ENCODE measurements around the gene IGSF9. TPM values are rescaled to one million over a fixed set of nuclear protein-coding genes. Genes with fewer than 3 reads are reported as not detected.

Gene IGSF9
- total RNA-seq, 1 experiment from 2014 or later = 0.16 TPM

- H3K36me3 ChIP-seq = no peaks in the 10 kb centered on the region
- no peak overlapping the region for H3K4me3 ChIP-seq
Observed at GRCh38 chr1:159981351-159982055, 36.1 kb upstream of the IGSF9 start.

DNA sequence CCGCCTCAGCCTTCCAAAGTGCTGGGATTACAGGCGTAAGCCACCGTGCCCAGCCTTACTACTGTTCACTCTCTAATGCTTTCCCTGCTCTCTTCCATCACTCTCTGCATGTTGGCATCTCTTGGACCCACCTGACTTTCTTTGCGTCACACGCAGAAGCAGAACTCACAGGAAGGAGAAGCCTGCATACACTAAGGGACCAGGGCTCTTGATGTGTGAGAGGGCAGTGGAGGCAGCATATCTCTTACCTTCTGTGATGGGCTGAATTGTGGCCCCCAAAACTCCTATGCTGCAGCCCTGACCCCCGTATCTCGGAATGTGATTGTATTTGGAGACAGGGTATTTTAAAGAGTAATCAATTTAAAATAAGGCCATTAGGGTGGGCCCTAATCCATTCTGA lies 35.4 kb upstream of the IGSF9 start:
- DNase-seq (ENCODE audit: low read depth in 1 of 2, low spot score in 2 of 2) = peak in 1 of 2 experiments; percentile 12

More at GRCh38 chr1:159981351-159982055, 36.1 kb upstream of the IGSF9 start:
- peak in 1 of 2 experiments; percentile 30 for DNase-seq (ENCODE audit: low read depth in 1 of 2, low spot score in 2 of 2)
- no peaks in the 10 kb centered on the region for H3K4me1 ChIP-seq (replicated peaks)
- no peak overlapping the region for H3K27ac ChIP-seq
- peaks cover 12% of the 10 kb centered on the region; the same call in 1 of the 2 replicates for H3K9me3 ChIP-seq (replicated peaks)
- peaks cover 20% of the 10 kb centered on the region for H3K27me3 ChIP-seq (replicated peaks)

GRCh38 chr1:159980076-159980475 lies 34.7 kb upstream of the IGSF9 start:
- Histone ChIP-seq H3K9me3 (replicated peaks) (peaks cover 12% of the 10 kb centered on the region; the same call in 1 of the 2 replicates), H3K4me3 (no peak overlapping the region), H3K27me3 (replicated peaks) (peaks cover 27% of the 10 kb centered on the region), H3K27ac (no peak overlapping the region), H3K4me1 (replicated peaks) (no peaks in the 10 kb centered on the region), H3K36me3 (no peaks in the 10 kb centered on the region)
- peak in 1 of 2 experiments; percentile 38 for DNase-seq (ENCODE audit: low read depth in 1 of 2, low spot score in 2 of 2)

More for the DNA sequence above, 35.4 kb upstream of the IGSF9 start:
- peaks cover 22% of the 10 kb centered on the region for H3K27me3 ChIP-seq (replicated peaks)
- peaks cover 12% of the 10 kb centered on the region; the same call in 1 of the 2 replicates for H3K9me3 ChIP-seq (replicated peaks)
- no peaks in the 10 kb centered on the region for H3K4me1 ChIP-seq (replicated peaks)
- no peaks in the 10 kb centered on the region for H3K36me3 ChIP-seq
- H3K4me3 ChIP-seq = no peak overlapping the region
- H3K27ac ChIP-seq = no peak overlapping the region

- Histone ChIP-seq H3K27ac (no peak overlapping the region), H3K9me3 (replicated peaks) (peaks cover 12% of the 10 kb centered on the region; the same call in 1 of the 2 replicates)
- DNase-seq (ENCODE audit: low read depth in 1 of 2, low spot score in 2 of 2) = no peak
Observed at GRCh38 chr1:159979257-159979656, 33.8 kb upstream of the IGSF9 start.

GRCh38 chr1:159978107-159978398 lies 32.6 kb upstream of the IGSF9 start:
- Histone ChIP-seq H3K9me3 (replicated peaks) (0 out of 2 replicates have a peak, but pooled peaks cover 4% of the 10 kb centered on the region), H3K4me1 (replicated peaks) (no peaks in the 10 kb centered on the region), H3K4me3 (no peak overlapping the region), H3K27ac (no peak overlapping the region), H3K36me3 (no peaks in the 10 kb centered on the region), H3K27me3 (replicated peaks) (peaks cover 19% of the 10 kb centered on the region)
- DNase-seq (ENCODE audit: low read depth in 1 of 2, low spot score in 2 of 2) = no peak

More at GRCh38 chr1:159979257-159979656, 33.8 kb upstream of the IGSF9 start:
- Histone ChIP-seq H3K36me3 (no peaks in the 10 kb centered on the region), H3K4me1 (replicated peaks) (no peaks in the 10 kb centered on the region), H3K4me3 (no peak overlapping the region), H3K27me3 (replicated peaks) (peaks cover 25% of the 10 kb centered on the region)

- no peaks in the 10 kb centered on the region for H3K4me1 ChIP-seq (replicated peaks)
- H3K27me3 ChIP-seq (replicated peaks) = peaks cover 19% of the 10 kb centered on the region
Observed at GRCh38 chr1:159977364-159978106, 32.1 kb upstream of the IGSF9 start.

GRCh38 chr1:159974350-159974965 lies 29.0 kb upstream of the IGSF9 start:
- Histone ChIP-seq H3K4me3 (no peak overlapping the region), H3K36me3 (no peaks in the 10 kb centered on the region), H3K9me3 (replicated peaks) (0 out of 2 replicates have a peak, but pooled peaks cover 2% of the 10 kb centered on the region), H3K4me1 (replicated peaks) (no peaks in the 10 kb centered on the region), H3K27me3 (replicated peaks) (peaks cover 26% of the 10 kb centered on the region), H3K27ac (no peak overlapping the region)
- DNase-seq (ENCODE audit: low read depth in 1 of 2, low spot score in 2 of 2) = no peak

More at GRCh38 chr1:159977364-159978106, 32.1 kb upstream of the IGSF9 start:
- peak in 1 of 2 experiments; percentile 27 for DNase-seq (ENCODE audit: low read depth in 1 of 2, low spot score in 2 of 2)
- H3K9me3 ChIP-seq (replicated peaks) = 0 out of 2 replicates have a peak, but pooled peaks cover 4% of the 10 kb centered on the region
- H3K27ac ChIP-seq = no peak overlapping the region
- H3K36me3 ChIP-seq = no peaks in the 10 kb centered on the region
- H3K4me3 ChIP-seq = no peak overlapping the region

- Histone ChIP-seq H3K4me3 (no peak overlapping the region), H3K4me1 (replicated peaks) (no peaks in the 10 kb centered on the region), H3K27me3 (replicated peaks) (peaks cover 22% of the 10 kb centered on the region), H3K27ac (no peak overlapping the region), H3K9me3 (replicated peaks) (no peaks in the 10 kb centered on the region), H3K36me3 (no peaks in the 10 kb centered on the region)
- no peak for DNase-seq (ENCODE audit: low read depth in 1 of 2, low spot score in 2 of 2)
Observed at GRCh38 chr1:159973350-159973940, 28.0 kb upstream of the IGSF9 start.

DNA sequence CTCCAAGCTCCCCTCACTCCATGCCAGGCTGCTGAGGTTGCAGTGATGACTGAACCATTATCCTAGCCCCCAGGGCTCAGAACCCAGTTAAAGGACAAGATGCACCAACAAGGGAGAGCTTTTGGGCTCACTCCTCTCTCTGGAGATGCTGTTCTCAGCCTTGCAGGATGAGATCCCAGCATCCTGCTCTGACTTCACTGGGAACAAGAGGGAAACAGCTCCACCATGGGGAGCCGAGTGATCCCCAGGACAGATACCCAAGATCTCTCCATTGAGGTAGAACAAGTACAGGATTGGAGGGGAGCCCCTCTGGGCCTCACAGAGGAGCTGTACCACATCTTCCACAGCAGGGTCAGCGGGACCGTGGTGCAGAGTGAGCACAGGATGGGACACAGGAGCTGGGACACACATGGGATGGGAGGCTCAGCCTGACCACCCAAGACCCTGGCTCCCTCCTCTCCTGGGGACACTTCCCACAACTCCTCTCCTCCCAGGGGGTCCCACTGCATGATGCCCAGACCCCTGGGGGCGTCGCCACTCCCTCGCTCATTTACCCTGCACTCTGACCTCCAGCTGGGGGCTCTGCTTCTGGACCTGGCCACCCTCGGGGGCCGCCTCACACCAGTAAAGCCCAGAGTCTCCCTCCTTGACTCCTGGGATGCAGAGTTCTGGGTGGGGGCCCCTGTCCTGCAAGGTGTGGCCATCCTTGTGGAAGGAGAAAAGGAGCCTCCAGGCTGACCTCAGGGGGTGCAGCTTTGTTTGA lies 27.2 kb upstream of the IGSF9 start:
- no peak for DNase-seq (ENCODE audit: low read depth in 1 of 2, low spot score in 2 of 2)
- Histone ChIP-seq H3K36me3 (no peaks in the 10 kb centered on the region), H3K4me3 (no peak overlapping the region)

GRCh38 chr1:159970932-159971342 lies 25.5 kb upstream of the IGSF9 start:
- Histone ChIP-seq H3K4me3 (no peak overlapping the region), H3K9me3 (replicated peaks) (no peaks in the 10 kb centered on the region), H3K27me3 (replicated peaks) (peaks cover 30% of the 10 kb centered on the region), H3K27ac (no peak overlapping the region), H3K36me3 (no peaks in the 10 kb centered on the region), H3K4me1 (replicated peaks) (no peaks in the 10 kb centered on the region)
- DNase-seq (ENCODE audit: low read depth in 1 of 2, low spot score in 2 of 2) = no peak

More for the DNA sequence above, 27.2 kb upstream of the IGSF9 start:
- no peak overlapping the region for H3K27ac ChIP-seq
- H3K4me1 ChIP-seq (replicated peaks) = no peaks in the 10 kb centered on the region
- peaks cover 22% of the 10 kb centered on the region for H3K27me3 ChIP-seq (replicated peaks)
- H3K9me3 ChIP-seq (replicated peaks) = no peaks in the 10 kb centered on the region

DNA sequence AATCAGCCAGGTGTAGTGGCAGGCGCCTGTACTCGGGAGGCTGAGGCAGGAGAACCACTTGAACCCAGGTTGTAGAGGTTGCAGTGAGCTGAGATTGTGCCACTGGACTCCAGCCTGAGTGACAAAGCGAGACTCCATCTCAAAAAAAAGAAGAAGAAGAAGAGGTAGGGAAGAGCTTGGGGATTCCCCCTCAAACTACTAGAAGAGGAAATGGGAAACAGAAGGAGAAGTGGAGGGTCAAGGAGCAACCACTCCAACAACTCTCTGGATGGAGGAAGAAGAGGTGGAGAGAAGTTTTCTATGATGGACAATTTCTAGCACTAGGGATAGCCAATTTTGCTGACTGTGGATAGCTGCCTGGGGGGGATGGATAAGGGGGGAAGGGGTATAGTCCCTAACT lies 23.5 kb upstream of the IGSF9 start:
- Histone ChIP-seq H3K27ac (no peak overlapping the region), H3K36me3 (no peaks in the 10 kb centered on the region), H3K9me3 (replicated peaks) (no peaks in the 10 kb centered on the region), H3K27me3 (replicated peaks) (peaks cover 36% of the 10 kb centered on the region), H3K4me1 (replicated peaks) (no peaks in the 10 kb centered on the region), H3K4me3 (no peak overlapping the region)
- no peak for DNase-seq (ENCODE audit: low read depth in 1 of 2, low spot score in 2 of 2)

GRCh38 chr1:159965263-159965662 lies 19.9 kb upstream of the IGSF9 start:
- no peaks in the 10 kb centered on the region for H3K9me3 ChIP-seq (replicated peaks)
- no peak overlapping the region for H3K4me3 ChIP-seq
- peaks cover 36% of the 10 kb centered on the region for H3K27me3 ChIP-seq (replicated peaks)
- H3K27ac ChIP-seq = no peak overlapping the region
- H3K36me3 ChIP-seq = no peaks in the 10 kb centered on the region
- no peaks in the 10 kb centered on the region for H3K4me1 ChIP-seq (replicated peaks)
- DNase-seq (ENCODE audit: low read depth in 1 of 2, low spot score in 2 of 2) = no peak

DNA sequence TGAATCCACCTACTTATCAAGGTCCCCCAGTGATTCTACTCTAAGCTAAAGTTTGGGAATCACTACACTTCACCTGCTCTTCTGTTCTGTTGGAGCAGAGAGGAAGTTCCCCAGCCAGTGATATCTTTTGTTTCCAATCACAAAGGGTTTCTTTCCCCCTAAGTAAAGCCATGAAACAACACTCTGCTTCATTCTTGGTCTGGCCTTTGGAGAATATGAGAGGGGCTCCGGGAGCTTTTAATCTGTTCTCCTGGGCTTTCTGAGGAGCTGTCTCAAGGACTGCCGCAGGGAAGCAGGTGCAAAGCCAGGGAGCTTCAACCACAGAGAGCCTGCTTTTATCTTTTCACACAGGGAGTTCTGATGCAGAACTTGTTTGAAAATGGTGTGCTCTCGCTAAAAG lies 18.7 kb upstream of the IGSF9 start:
- Histone ChIP-seq H3K9me3 (replicated peaks) (no peaks in the 10 kb centered on the region), H3K4me3 (no peak overlapping the region), H3K36me3 (no peaks in the 10 kb centered on the region), H3K27me3 (replicated peaks) (peaks cover 32% of the 10 kb centered on the region), H3K4me1 (replicated peaks) (no peaks in the 10 kb centered on the region), H3K27ac (no peak overlapping the region)
- no peak for DNase-seq (ENCODE audit: low read depth in 1 of 2, low spot score in 2 of 2)

Measured in SJSA1 (cell line).